Psoas muscle (tissue), 8 donors: Measurements from ENCODE around the gene ZFP36L2. TPM values are rescaled to one million over a fixed set of nuclear protein-coding genes. Genes with fewer than 3 reads are reported as not detected.

Experiments used
- ATAC-seq, 4 donors: fragments of 200-7000 bp; cut with Tn5 transposase; one replicate each; pipeline ENCODE4 v1.9.1; 2020; ENCODE audit warnings: moderate library complexity in 3 of 4, mild to moderate bottlenecking in 2 of 4
- DNase-seq, 2 donors: peaks; one replicate each; pipeline ENCODE4 v3.0.0-alpha.2; 2020
- H3K27ac ChIP-seq: fragments of 200-600 bp; one replicate; pipeline ENCODE4 v1.8.0; 2022
- H3K27me3 ChIP-seq, 3 donors: fragments of 200-600 bp in 1 of 3; one replicate each; pipeline versions ENCODE4 v1.6.1 to v1.8.0; 2013 to 2022; ENCODE audit warnings: low read length in 2 of 3, mild to moderate bottlenecking in 2 of 3, moderate library complexity in 1 of 3; ENCODE audit not compliant: insufficient read depth in 3 of 3
- H3K36me3 ChIP-seq, 2 donors: fragments of 200-600 bp in 1 of 2; one replicate each; pipeline versions ENCODE4 v1.6.1 to v1.8.0; 2013 to 2022; ENCODE audit warnings: low read depth in 1 of 2, mild to moderate bottlenecking in 1 of 2, moderate library complexity in 1 of 2; ENCODE audit not compliant: insufficient read depth in 1 of 2
- H3K4me1 ChIP-seq: fragments of 200-600 bp; one replicate; pipeline ENCODE4 v1.8.0; 2022
- H3K4me3 ChIP-seq: fragments of 200-600 bp; one replicate; pipeline ENCODE4 v1.8.0; 2022; ENCODE audit warnings: mild to moderate bottlenecking
- H3K9me3 ChIP-seq: fragments of 200-600 bp; one replicate; pipeline ENCODE4 v1.8.0; 2022
- CTCF ChIP-seq: fragments of 200-600 bp; IDR thresholded peaks from one replicate; pipeline ENCODE4 v1.8.0; 2022; ENCODE audit warnings: antibody characterized with exemption
- WGBS, 3 donors: extraction: QIAGEN DNeasy Blood & Tissue Kit; methylation state at CpG; one replicate each; pipeline versions ENCODE4 v1.1.6 to v1.1.7; 2013; 5-methylcytosine and 5-hydroxymethylcytosine counted together
- intact Hi-C, 2 donors: fragments of 100-400 bp; cut with DNase I; formaldehyde crosslinking; loops; one replicate each; pipeline versions ENCODE4 v1.11.0 to v1.14.2; 2022
- polyA plus RNA-seq, 3 donors: library from polyadenylated mRNA; stranded (reverse); fragments of 200-250 nt; gene quantifications; one replicate each; pipeline ENCODE4 v1.2.3, GENCODE V29; 2013
- total RNA-seq, 4 donors: library from RNA; stranded (reverse); fragmentation: NEBNext Ultra II Directional in 2 of 4; extraction: Animal tissue kit (Norgen Biotek cat#: 25700) in 2 of 4; gene quantifications; one replicate each; pipeline versions ENCODE4 v1.2.1 to v1.2.4, GENCODE V29; 2021 to 2023
- donor health status: healthy with polysubstance abuse.
- donor health status: DM: no; HTN: no; CAD: no; lungs with moderate emphysema.
- donor health status: Bipolar disorder and iron deficiency.
- donor health status: healthy.
- donor health status: DM: yes; HTN: yes; CAD: no.
- donor health status: DM: no; HTN: no; CAD: no.
- donor health status: DM: no; HTN: no; CAD: no.
- donor health status: DM: yes; HTN: yes; CAD: no.

ZFP36L2 gene
- total and polyA plus RNA-seq, 7 donors = 26.3 to 103 (median 48.9) TPM

- Histone ChIP-seq H3K4me3 (no peak overlapping the region), H3K27ac (no peak overlapping the region), H3K36me3 (no peaks in the 10 kb centered on the region), H3K4me1 (no peaks in the 10 kb centered on the region), H3K9me3 (no peaks in the 10 kb centered on the region), H3K27me3 (no peaks in the 10 kb centered on the region)
- ATAC-seq (peak in 3 of 4 donors; percentile 34 to 39 (median 35)), DNase-seq (no peak)
- TF ChIP-seq CTCF = no peak
- intact Hi-C loops = no loop called here
- WGBS, 3 donors = 59 to 70% (median 64%) methylated on average over 12 of the region's 12 CpGs
Observed at GRCh38 chr2:43186679-43187374, 39.6 kb downstream of the ZFP36L2 start.

GRCh38 chr2:43186321-43186678 lies 40.1 kb downstream of the ZFP36L2 start:
- 85 to 97% (median 94%) methylated on average over 6 of the region's 6 CpGs for WGBS, 3 donors
- Histone ChIP-seq H3K27ac (no peak overlapping the region), H3K27me3 (no peaks in the 10 kb centered on the region), H3K9me3 (no peaks in the 10 kb centered on the region), H3K36me3 (no peaks in the 10 kb centered on the region), H3K4me1 (no peaks in the 10 kb centered on the region), H3K4me3 (no peak overlapping the region)
- intact Hi-C loops = no loop called here
- no peak for TF ChIP-seq CTCF
- ATAC-seq (no peak), DNase-seq (no peak)

GRCh38 chr2:43185146-43185545 lies 41.3 kb downstream of the ZFP36L2 start:
- Histone ChIP-seq H3K27ac (no peak overlapping the region), H3K27me3 (no peaks in the 10 kb centered on the region), H3K4me1 (peaks cover 1% of the 10 kb centered on the region), H3K9me3 (no peaks in the 10 kb centered on the region), H3K36me3 (no peaks in the 10 kb centered on the region), H3K4me3 (no peak overlapping the region)
- intact Hi-C loops = no loop called here
- 77 to 87% (median 86%) methylated on average over 4 of the region's 4 CpGs for WGBS, 3 donors
- TF ChIP-seq CTCF = no peak
- DNase-seq (no peak), ATAC-seq (no peak)

- Histone ChIP-seq H3K9me3 (no peaks in the 10 kb centered on the region), H3K27me3 (no peaks in the 10 kb centered on the region), H3K36me3 (no peaks in the 10 kb centered on the region), H3K4me1 (peaks cover 9% of the 10 kb centered on the region), H3K27ac (no peak overlapping the region), H3K4me3 (no peak overlapping the region)
- no peak for DNase-seq
- no peak for TF ChIP-seq CTCF
- WGBS, 3 donors = 83 to 90% (median 87%) methylated on average over 12 of the region's 12 CpGs
- intact Hi-C loops = no loop called here
- no peak for ATAC-seq
Observed at GRCh38 chr2:43184339-43184895, 42.0 kb downstream of the ZFP36L2 start.

GRCh38 chr2:43183743-43184142 lies 42.7 kb downstream of the ZFP36L2 start:
- Histone ChIP-seq H3K4me3 (no peak overlapping the region), H3K27ac (no peak overlapping the region), H3K4me1 (peaks cover 15% of the 10 kb centered on the region), H3K9me3 (no peaks in the 10 kb centered on the region), H3K36me3 (no peaks in the 10 kb centered on the region), H3K27me3 (no peaks in the 10 kb centered on the region)
- 68 to 77% (median 72%) methylated on average over 5 of the region's 5 CpGs for WGBS, 3 donors
- TF ChIP-seq CTCF = no peak
- ATAC-seq (no peak), DNase-seq (no peak)
- intact Hi-C loops = no loop called here
